ENCODE results near the gene TREML4. TPM values are rescaled to one million over a fixed set of nuclear protein-coding genes. Genes with fewer than 3 reads are reported as not detected.

TREML4 gene
- total RNA-seq, 2 experiments from 2014 or later, result not detected

DNA sequence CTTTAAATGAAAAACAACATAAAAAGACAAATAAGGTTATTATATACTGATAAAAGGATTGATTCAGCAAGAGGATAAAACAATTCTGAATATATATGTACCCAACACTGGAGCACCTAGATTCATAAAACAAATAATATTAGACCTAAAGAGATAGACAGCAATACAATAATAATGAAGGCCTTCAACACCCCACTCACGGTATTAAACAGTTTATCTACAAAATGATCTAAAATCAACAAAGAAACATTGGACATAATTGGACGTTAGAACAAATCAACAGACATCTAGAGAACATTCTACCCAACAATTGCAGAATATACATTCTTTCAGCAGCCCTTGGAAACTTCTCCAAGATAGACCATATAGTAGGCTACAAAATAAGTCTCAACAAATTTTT lies 34.3 kb downstream of the TREML4 start:
- no peak overlapping the region for H3K27ac Mint-ChIP-seq
- Histone ChIP-seq H3K27ac (ENCODE audit: low read depth in 1 of 2, low read length in 2 of 2) (no peak overlapping the region), H3K4me1 (ENCODE audit: insufficient read depth, low read length) (no peaks in the 10 kb centered on the region), H3K9me3 (ENCODE audit: control insufficient read depth in 1 of 2, insufficient read depth in 1 of 2, low read length in 2 of 2) (peaks cover 0 to 31% of the 10 kb centered on the region in 2 experiments), H3K36me3 (ENCODE audit: insufficient read depth, low read length) (no peaks in the 10 kb centered on the region), H3K27me3 (ENCODE audit: control insufficient read depth in 1 of 2, insufficient read depth in 2 of 2, low read length in 2 of 2) (no peaks in the 10 kb centered on the region), H3K4me3 (ENCODE audit: low read length) (no peak overlapping the region)
- peaks cover 21% of the 10 kb centered on the region for H3K9me3 Mint-ChIP-seq
- ChIA-PET CTCF (no interaction called here), POLR2A (no interaction called here)
- H3K4me3 Mint-ChIP-seq, result no peak overlapping the region
- H3K27me3 Mint-ChIP-seq, result no peaks in the 10 kb centered on the region
- ATAC-seq (ENCODE audit: poor library complexity) (no peak), DNase-seq (no peak)
- no peaks in the 10 kb centered on the region for H3K4me1 Mint-ChIP-seq (ENCODE audit: low read depth)
- intact Hi-C loops (cut with DNase I, micrococcal nuclease), result no loop called here
- H3K36me3 Mint-ChIP-seq (ENCODE audit: low read depth), result peaks cover 21% of the 10 kb centered on the region
- TF ChIP-seq, protein P1, sequence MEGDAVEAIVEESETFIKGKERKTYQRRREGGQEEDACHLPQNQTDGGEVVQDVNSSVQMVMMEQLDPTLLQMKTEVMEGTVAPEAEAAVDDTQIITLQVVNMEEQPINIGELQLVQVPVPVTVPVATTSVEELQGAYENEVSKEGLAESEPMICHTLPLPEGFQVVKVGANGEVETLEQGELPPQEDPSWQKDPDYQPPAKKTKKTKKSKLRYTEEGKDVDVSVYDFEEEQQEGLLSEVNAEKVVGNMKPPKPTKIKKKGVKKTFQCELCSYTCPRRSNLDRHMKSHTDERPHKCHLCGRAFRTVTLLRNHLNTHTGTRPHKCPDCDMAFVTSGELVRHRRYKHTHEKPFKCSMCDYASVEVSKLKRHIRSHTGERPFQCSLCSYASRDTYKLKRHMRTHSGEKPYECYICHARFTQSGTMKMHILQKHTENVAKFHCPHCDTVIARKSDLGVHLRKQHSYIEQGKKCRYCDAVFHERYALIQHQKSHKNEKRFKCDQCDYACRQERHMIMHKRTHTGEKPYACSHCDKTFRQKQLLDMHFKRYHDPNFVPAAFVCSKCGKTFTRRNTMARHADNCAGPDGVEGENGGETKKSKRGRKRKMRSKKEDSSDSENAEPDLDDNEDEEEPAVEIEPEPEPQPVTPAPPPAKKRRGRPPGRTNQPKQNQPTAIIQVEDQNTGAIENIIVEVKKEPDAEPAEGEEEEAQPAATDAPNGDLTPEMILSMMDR (IDR thresholded peaks at IDR 0.05), result no peak

DNA sequence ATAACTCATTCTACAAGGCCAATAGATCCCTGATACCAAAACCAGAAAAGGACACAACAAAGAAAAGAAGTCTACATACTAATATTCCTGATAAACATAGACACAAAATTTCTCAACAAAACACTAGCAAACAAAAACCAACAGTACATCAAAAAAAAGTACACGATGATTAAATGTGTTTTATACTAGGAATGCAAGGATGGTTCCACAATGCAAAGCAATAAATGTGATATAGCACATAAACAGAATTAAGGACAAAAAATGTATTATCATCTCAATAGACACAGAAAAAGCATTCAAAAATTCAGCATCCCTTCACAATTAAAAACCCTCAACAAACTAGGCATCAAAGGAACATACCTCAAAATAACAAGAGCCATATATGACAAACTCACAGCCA lies 35.1 kb downstream of the TREML4 start:
- Histone ChIP-seq H3K4me1 (ENCODE audit: insufficient read depth, low read length) (no peaks in the 10 kb centered on the region), H3K9me3 (ENCODE audit: control insufficient read depth in 1 of 2, insufficient read depth in 1 of 2, low read length in 2 of 2) (peaks cover 0 to 31% of the 10 kb centered on the region in 2 experiments), H3K27ac (ENCODE audit: low read depth in 1 of 2, low read length in 2 of 2) (no peak overlapping the region), H3K4me3 (ENCODE audit: low read length) (no peak overlapping the region), H3K36me3 (ENCODE audit: insufficient read depth, low read length) (no peaks in the 10 kb centered on the region), H3K27me3 (ENCODE audit: control insufficient read depth in 1 of 2, insufficient read depth in 2 of 2, low read length in 2 of 2) (no peaks in the 10 kb centered on the region)
- ATAC-seq (ENCODE audit: poor library complexity) (no peak), DNase-seq (no peak)
- TF ChIP-seq, protein P1 (IDR thresholded peaks at IDR 0.05), result no peak
- H3K27ac Mint-ChIP-seq, result no peak overlapping the region
- intact Hi-C loops (cut with DNase I, micrococcal nuclease), result no loop called here
- H3K4me3 Mint-ChIP-seq, result no peak overlapping the region
- no peaks in the 10 kb centered on the region for H3K4me1 Mint-ChIP-seq (ENCODE audit: low read depth)
- H3K27me3 Mint-ChIP-seq, result no peaks in the 10 kb centered on the region
- ChIA-PET POLR2A (no interaction called here), CTCF (interaction anchor here (0.6 kb wide), 1 partner anchor 9 kb away, joined by 3 read pairs; no protein-coding TSS in a partner anchor)
- H3K9me3 Mint-ChIP-seq, result peaks cover 21% of the 10 kb centered on the region
- peaks cover 21% of the 10 kb centered on the region for H3K36me3 Mint-ChIP-seq (ENCODE audit: low read depth)

GRCh38 chr6:41266541-41266940 lies 38.4 kb downstream of the TREML4 start:
- Mint-ChIP-seq H3K4me3 (no peak overlapping the region), H3K4me1 (ENCODE audit: low read depth) (no peaks in the 10 kb centered on the region), H3K27me3 (no peaks in the 10 kb centered on the region), H3K9me3 (peaks cover 16% of the 10 kb centered on the region), H3K36me3 (ENCODE audit: low read depth) (peaks cover 16% of the 10 kb centered on the region), H3K27ac (no peak overlapping the region)
- Histone ChIP-seq H3K4me3 (ENCODE audit: low read length) (no peak overlapping the region), H3K27ac (ENCODE audit: low read depth in 1 of 2, low read length in 2 of 2) (no peak overlapping the region), H3K9me3 (ENCODE audit: control insufficient read depth in 1 of 2, insufficient read depth in 1 of 2, low read length in 2 of 2) (peaks cover 0 to 17% of the 10 kb centered on the region in 2 experiments), H3K36me3 (ENCODE audit: insufficient read depth, low read length) (no peaks in the 10 kb centered on the region), H3K27me3 (ENCODE audit: control insufficient read depth in 1 of 2, insufficient read depth in 2 of 2, low read length in 2 of 2) (no peaks in the 10 kb centered on the region), H3K4me1 (ENCODE audit: insufficient read depth, low read length) (no peaks in the 10 kb centered on the region)
- TF ChIP-seq, protein P1 (IDR thresholded peaks at IDR 0.05), result no peak
- DNase-seq, result no peak
- ChIA-PET POLR2A (no interaction called here), CTCF (interaction anchor here (0.6 kb wide), 1 partner anchor 1410 kb away, joined by 3 read pairs; no protein-coding TSS in a partner anchor)
- intact Hi-C loops (cut with DNase I, micrococcal nuclease), result no loop called here
- ATAC-seq (ENCODE audit: poor library complexity), result no peak

Data from CD4-positive, alpha-beta T cell (primary cell).